ENCODE data around the gene KRT83.
"Not testable (repeated sequence)": the region's sequence is repeated elsewhere in the genome, so short reads cannot be mapped to it uniquely, and the experiment has no call there.

The KRT83 gene

GRCh38 chr12:52352951-52353350 lies 31.8 kb upstream of the KRT83 start:
- DNase-seq, result no peak

GRCh38 chr12:52351196-52352059 lies 30.2 kb upstream of the KRT83 start:
- peak; percentile 69 for DNase-seq

GRCh38 chr12:52350786-52351185 lies 29.6 kb upstream of the KRT83 start:
- no peak for DNase-seq

- DNase-seq, result no peak
These were observed 28.9 kb upstream of the KRT83 start for GRCh38 chr12:52350021-52350620.

GRCh38 chr12:52349196-52349595 lies 28.0 kb upstream of the KRT83 start:
- DNase-seq, result no peak

GRCh38 chr12:52347551-52348510 lies 26.6 kb upstream of the KRT83 start:
- DNase-seq, result no peak

- DNase-seq, result no peak
These were observed 25.8 kb upstream of the KRT83 start for GRCh38 chr12:52347016-52347415.

- DNase-seq, result no peak
These were observed 25.4 kb upstream of the KRT83 start for GRCh38 chr12:52346593-52346992.

GRCh38 chr12:52345041-52345440 lies 23.8 kb upstream of the KRT83 start:
- not testable (repeated sequence) for DNase-seq

GRCh38 chr12:52344111-52344510 lies 22.9 kb upstream of the KRT83 start:
- no peak for DNase-seq

- DNase-seq, result no peak
These were observed 22.4 kb upstream of the KRT83 start for GRCh38 chr12:52343550-52343949.

GRCh38 chr12:52342781-52343490 lies 21.7 kb upstream of the KRT83 start:
- no peak for DNase-seq

GRCh38 chr12:52341066-52341580 lies 19.9 kb upstream of the KRT83 start:
- no peak for DNase-seq

GRCh38 chr12:52338241-52338960 lies 17.2 kb upstream of the KRT83 start:
- no peak for DNase-seq

- no peak for DNase-seq
These were observed 15.9 kb upstream of the KRT83 start for GRCh38 chr12:52337054-52337453.

- DNase-seq, result no peak
These were observed 15.4 kb upstream of the KRT83 start for GRCh38 chr12:52336641-52337040.

- no peak for DNase-seq
These were observed 14.5 kb upstream of the KRT83 start for GRCh38 chr12:52335598-52336262.

- no peak for DNase-seq
These were observed 13.0 kb upstream of the KRT83 start for GRCh38 chr12:52334185-52334584.

GRCh38 chr12:52333321-52333720 lies 12.1 kb upstream of the KRT83 start:
- no peak for DNase-seq

- no peak for DNase-seq
These were observed 11.2 kb upstream of the KRT83 start for GRCh38 chr12:52332381-52332780.

GRCh38 chr12:52331833-52332232 lies 10.6 kb upstream of the KRT83 start:
- DNase-seq, result no peak
